GM19463 (cell line): ENCODE measurements around the gene FILIP1L.

Source experiments
- ATAC-seq: cut with Tn5 transposase; IDR thresholded peaks from one replicate; pipeline ENCODE4 v1.9.1; 2021; ENCODE audit warnings: mild to moderate bottlenecking, moderate library complexity; ENCODE audit not compliant: unreplicated experiment

The FILIP1L gene

DNA sequence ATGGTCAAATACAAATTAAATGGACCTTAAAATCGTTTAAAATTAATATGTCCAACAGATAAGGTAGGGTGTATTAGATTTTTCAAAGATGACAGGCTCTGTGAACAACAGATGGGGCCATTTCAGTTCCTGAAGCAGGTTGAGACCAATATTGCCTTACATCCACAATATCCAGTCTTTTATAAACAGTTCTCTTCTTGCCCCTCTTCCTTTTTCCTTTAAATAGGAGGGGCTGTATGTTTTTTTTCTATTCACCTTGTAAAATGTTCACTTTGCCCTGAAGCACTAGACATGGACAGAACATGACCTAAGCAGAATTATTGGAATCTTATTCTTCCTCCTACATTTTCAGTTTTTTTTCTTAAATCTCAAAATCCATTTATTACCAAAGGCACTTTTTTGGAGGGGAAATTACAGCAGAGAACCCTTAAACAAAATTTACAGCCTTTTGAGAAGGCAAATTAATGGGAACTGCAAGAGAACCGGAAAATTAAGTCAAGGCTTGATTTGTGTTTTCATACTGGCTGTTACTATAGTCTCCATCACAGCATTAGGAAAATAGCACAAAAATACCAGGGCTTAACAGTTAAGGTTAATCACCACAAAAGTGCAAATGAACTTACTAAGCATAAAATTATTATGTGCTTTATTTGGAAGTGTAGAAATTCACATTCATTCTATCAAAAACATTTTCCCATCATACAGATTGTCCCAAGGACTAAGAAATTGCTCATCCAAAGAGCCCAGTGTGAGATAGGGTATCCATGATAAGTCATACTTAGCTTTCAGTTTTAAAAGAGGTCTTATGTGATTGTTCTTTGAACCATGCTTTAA, 240.8 kb downstream of the FILIP1L start:
- ATAC-seq = no peak

DNA sequence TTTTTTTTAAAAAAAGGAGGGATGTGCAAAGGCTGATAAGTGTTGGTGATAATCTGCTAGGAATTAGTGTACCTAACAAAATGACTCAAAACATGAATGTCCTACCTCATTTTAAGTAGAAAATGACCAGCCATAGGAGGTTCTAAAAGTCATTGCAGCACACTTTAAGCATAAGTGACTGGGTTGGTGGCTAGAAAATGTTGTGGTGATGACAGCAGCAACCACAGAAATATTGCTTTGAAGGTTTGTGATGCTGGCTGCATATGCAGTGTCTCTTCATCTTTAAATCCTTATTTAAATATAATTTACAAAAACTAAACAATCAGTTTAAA, 241.4 kb downstream of the FILIP1L start:
- ATAC-seq = peak; percentile 56

DNA sequence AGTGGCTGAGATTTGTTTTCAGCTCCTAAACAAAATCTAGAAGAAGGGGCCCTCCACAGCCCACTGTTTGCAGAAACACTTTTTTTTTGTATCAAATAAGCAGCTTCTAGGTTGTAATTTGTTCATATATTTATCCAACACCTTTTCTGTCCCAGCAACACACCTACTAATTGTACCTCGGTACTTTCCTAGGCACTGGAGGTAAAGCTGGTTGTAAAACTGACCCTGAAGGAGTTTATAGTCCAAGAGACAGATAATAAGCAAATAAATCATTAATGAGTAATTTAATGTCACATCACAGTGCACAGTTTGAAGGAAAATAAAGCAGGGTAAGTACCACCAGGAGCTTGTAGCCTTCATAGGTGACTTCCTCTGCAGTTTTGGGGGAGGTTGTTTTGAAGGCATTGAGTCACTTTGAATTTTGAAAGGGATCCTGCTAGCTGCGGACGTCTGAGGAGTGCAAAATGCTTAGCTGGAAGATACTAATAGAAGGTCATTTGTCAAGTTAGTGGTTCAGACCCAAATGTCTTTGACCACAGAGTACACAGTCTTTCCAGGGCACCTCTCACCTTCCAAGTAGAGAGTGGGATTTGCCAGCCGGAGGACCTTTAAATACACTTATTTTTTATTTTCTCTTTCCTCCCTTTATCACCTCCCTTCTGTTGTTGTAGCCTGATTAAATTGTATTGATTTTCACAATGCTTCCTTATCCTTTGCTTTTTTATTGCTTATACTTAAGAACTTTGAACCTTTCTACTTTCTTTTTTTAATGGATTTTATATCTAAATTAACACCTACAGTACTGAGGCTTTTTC, 242.9 kb downstream of the FILIP1L start:
- no peak for ATAC-seq

DNA sequence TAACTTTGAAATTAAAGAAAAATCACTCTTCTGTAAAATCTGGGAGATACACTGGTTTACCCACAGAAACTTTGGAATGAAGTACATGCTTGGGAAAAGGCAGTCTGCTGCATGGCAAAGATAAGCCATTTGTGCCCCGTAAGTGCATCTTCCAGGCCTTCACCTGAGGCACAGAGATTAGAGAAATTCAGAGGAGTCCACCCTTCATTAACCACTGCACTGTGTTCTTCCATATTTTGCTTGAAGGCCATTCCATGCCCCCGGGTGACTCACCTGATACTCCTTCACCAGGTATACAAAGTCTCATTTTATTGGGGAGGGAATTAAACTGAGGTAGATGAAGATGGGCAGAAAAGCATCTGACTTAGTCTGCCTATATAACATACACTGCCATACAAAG, 243.6 kb downstream of the FILIP1L start:
- no peak for ATAC-seq

DNA sequence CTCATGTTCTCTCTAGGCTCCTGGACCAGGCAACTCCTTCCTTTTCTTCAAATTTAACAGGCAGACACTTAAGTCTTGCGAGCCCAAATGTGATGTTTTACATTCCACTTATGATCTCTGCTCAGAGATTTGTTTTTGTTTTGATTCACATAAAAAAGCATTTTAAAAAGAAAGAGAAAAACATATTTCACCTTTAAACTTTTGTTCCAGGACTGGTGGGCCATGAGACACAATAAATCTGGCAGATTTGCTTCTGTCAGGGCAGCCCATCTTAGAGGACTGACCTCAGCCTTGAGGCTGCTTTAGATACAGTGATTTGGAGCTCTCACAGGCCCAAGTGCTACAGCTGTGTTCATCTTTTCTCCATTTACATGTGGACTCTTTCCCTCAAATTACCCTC, 244.7 kb downstream of the FILIP1L start:
- ATAC-seq = no peak

DNA sequence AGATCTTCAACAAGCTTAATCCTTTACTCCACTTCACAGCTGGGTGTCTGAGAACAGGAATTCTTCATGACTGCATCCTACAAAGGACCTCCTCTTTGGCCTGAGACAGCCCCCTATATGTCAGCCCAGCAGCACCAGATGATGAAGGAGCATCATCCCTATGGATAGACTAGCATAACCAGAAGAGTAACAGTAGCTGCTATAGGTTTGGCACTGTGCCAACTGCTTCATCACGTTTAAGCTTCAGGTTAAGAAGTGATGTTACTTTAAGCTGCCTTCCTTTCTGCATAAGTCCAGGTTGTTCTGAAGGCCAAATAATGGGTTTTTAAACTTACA, 246.0 kb downstream of the FILIP1L start:
- no peak for ATAC-seq

DNA sequence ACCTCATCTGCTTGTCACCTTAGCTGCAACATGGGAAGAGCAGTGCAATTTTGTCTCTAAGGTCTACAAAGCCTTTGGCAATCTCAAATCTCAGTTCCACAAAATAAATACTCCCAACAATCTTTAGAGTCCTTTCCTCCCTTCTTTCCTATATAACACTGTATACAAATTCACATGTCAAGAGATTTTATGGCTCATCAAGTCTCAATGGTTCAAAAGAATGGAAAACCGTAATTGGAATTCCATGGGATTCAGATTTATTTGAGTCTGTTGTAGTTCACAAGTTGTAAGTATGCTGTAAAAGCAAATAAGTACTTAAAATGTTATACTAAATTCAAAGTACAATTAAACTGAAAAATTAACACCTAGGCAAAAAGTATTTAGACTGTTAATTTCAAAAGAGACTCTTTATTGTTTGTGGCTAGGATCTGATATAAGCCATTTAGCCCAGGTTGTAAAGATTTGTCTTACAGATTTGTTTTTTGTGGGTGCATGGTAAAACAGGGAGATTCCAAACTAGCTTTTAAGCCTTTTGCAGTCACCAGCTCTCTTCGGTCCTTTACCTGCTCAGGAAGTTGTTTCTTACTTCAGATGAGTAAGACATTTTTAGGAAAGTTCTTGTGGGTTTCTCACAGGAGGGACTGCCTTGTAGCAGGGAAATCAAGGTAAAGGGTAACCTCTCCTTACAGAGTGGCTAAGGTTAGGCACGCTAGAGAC, 246.5 kb downstream of the FILIP1L start:
- ATAC-seq = no peak

DNA sequence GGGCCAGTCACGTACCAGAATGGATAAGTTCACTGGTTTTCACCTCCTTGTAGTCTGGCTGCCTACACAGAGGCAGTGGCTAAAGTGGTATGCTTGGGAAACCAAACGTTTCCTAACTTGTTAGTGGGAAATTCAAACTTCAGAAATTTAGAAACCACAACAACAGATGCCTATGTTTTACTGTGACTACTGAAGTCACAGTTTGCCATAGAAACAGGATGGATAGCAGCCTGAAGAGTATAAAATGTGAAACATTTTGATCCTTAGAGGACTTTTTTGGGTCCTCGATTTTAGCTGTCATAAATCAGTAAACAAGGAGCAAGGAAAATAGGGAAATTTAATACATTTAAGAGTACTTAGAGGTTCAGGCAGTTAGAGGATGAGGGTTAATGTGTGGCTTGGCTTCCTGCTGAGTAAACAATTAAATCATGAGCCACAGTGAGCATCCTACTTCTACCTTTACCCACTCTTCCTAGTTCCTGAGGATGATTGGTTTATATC, 248.0 kb downstream of the FILIP1L start:
- ATAC-seq = no peak

DNA sequence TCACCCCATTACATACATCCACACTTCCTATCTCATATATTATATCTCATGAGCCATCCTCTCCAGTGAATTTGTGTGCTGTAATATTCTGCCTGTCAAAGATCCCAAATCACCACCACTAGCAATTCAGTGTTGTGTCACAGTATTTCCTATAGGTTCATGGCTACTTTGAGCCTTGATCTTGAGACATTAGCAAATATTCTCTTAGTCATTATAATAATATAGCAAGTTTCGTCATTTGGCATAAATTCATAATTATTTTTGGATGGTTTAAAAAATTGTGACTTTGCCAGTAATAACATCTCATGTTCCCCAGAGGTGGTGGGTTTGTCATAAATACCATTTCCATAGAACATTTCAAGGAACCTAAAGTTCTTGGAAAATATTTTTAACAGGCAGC, 249.0 kb downstream of the FILIP1L start:
- no peak for ATAC-seq

DNA sequence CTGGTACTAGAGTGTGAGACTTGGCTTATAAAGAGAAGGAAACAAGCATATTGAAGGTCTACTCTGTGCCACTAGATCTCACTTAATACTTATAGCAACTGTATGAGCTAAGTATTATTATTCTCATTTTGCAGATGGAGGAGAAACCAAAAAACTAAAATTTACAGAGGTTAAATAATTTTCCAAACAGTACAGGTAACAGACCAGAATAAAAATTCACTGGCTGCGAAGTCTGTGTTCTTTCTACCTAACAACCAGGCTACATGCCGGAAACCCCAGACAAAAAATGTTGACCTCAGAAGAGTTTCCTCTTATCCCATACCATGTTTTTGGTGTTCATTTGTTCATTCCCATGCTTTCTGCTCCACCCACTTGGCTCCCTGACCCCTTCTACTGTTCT, 250.0 kb downstream of the FILIP1L start:
- no peak for ATAC-seq

DNA sequence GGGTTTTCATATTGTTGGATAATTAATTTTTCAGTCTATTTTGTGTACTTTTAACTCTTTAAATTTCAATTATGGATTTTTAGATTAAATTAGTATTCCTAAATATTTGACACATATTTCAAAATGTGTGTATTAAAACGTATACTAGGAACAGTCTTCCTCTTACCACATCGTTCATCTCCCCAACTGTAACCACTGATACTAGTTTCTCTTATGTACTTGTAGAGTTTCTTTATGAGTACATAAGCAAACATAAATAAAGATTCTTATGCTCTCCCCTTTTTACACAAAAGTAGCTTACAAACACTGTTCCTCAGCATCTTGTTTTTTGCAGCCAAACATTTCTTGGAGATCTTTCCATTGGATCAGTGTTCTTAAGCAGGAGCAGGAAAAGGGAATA, 250.7 kb downstream of the FILIP1L start:
- ATAC-seq = no peak

DNA sequence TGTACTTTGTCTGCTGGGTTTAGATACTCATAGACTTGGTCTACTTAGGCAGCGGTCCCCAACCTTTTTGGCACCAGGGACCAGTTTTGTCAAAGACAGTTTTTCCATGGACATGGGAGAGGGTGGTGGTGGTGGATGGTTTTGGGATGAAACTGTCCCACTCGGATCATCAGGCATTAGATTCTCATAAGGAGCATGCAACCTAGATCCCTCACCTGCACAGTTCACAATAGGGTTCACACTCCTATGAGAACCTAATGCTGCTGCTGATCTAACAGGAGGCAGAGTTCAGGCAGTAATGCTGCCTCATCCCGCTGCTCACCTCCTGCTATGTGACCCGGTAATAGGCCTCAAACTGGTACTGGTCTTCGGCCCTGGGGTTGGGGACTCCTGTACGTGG, 251.3 kb downstream of the FILIP1L start:
- ATAC-seq = no peak

DNA sequence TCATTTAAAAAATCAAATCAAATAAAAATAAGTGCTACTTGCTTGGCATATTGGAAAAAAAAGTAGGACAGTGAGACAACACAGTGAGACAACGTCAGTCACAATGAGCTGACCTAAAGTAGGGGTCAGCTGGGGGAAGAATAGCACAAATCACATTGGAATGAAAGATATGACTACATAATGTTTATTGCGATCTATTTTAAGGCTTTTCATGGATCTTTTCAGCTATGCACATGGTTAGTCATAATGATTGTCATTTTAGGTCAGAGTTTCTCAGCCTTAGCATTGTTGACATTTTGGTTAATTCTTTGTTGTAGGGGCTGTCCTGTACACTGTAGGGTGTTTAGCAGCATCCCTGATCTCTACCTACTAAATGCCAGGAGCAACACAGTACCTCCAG, 252.1 kb downstream of the FILIP1L start:
- ATAC-seq = no peak

DNA sequence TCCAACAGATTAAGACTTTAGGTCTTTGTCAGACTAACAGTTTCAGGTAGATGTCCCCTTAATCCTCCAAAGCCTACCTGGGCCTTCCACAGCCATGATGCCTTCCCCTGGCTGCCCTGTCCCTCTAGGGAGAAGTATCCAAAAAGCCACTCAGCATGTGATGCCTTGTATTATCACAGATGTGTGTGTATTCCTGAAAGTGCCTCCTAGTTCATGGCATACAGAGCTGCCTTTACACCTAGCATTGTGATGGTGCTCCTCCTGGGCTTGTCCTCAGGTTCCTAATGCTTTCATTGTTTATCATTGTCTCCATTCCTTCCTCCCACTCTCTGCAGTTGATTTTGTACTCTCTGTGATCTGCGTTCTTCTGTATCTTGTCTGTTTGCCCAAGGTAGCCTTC, 253.1 kb downstream of the FILIP1L start:
- ATAC-seq = no peak

DNA sequence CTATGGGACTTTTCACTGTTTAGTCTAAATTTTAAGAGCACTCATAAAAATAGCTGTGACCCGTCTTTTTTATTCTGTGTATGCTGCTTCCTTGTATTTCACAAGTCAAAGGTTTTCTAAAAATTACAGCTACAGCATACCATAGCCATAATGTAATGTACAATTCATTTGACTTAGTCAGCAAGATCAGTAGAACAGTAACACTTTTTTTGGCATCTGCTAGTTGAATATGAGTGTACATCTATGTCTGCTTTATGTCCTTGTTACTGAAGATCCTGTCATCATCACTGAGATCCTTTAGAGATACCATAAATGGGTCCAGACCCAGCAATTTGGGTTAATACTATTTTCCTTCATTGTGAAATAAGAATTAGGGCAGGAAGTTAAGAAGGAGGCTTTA, 254.5 kb downstream of the FILIP1L start:
- ATAC-seq = no peak

DNA sequence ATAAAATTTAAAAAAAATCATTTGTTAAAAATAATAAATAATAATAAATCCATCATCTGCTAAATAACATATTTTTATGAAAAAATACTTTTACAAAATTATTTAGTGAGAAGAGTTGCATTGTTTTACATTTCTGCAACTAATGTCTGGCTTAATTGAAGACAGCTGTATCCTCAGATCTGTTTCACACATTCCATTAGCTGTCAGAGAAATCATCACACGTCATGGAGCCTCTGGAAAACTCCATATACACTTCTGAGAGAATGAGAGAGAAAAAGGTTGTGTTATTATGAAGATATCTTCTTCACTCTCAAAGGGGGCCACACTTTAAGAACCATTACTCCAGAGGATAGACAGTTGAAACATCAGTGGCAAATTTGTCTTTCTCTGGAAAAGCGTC, 255.8 kb downstream of the FILIP1L start:
- no peak for ATAC-seq

DNA sequence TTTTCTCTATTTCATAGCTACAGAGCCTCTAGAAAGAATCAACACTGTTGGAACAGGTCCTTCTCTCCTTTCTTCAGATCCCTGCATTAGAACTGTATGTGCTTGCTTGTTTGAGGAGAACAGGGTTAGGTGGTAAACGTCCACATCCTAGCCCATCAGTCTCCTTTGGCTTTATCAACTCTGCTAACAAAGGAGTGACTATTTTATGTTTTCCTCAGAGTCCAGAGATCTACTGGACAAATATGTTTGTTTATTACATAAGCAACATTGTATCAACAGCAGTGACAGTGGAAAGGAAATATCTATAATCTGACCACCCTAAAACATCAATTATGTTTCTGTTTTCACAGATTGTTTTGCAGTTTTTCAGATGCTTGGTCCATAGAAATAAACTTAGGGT, 257.0 kb downstream of the FILIP1L start:
- no peak for ATAC-seq

DNA sequence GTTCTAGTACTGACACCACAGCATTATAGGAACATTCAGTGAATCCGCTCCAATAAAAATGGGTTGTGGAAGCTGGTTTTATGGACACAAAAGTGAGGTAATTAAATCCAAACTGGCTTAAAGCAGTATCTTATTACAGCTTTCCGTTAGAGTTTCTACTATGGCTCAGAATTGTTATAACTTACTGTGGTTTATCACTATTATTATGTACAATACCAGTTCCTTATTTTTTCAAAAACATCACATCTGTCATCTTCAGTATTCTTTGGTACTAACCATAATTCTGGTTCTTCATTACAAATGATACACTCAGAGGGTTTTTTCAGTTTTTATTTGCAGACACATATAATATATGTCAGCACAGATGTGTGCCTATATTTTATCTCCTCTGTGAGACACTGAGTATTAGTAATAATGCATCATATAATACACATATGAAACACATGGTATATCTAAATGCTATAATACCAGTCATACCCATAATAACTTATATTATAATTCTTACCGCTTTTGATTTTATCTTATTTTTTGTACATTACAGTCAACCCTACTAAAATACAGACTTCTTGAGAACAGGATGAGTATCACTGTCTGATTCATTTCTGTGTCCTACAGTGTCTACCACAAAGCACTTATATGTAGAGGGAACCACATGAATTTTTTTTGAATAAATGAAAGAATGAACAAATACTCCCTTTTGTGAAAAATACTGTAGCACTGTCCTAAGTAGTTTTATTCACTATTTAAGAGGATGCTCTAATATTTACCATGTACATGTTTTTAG, 257.7 kb downstream of the FILIP1L start:
- no peak for ATAC-seq

DNA sequence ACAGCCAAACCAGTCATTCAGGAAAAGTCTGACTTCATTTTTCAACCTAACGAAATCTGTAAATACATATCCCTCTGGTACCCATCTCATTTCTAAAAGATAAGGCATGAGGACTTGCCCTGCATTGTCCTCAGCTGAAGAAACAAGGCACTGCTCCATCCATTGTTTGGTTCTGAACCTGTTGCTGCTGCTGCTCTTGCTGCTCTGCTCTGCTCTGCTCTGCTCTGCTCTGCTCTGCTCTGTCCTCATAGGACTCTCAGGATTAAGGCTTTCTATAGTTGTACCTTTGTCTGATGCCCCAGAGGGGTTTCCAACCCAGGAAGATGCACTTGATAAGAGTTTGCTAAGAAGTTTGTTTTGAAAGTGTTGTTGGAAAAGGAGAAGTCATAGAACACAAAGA, 258.4 kb downstream of the FILIP1L start:
- no peak for ATAC-seq

DNA sequence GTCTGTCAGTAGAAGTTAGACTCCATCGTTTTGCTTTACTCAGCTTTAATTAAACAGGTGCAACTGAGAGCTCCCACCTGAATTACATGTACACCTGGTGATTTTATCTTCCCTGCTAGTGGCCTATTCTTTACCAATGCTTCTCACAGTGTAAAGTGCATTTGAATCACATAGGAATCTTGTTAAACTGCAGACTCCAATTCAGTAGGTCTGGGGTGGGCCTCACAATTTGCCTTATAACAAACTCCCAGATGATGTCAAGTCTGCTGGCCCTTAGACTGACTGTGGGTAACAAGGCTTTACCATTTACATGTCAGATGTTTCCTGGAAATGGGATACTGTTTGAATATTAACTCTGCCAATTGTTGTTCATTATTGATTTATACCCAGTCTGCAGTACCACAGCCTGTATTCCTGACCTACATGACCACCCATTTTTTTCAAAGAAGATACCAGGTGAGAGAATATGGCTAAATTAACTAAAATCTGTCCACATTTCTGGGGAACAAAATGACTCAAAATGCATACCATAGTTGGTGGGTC, 259.5 kb downstream of the FILIP1L start:
- ATAC-seq = no peak

DNA sequence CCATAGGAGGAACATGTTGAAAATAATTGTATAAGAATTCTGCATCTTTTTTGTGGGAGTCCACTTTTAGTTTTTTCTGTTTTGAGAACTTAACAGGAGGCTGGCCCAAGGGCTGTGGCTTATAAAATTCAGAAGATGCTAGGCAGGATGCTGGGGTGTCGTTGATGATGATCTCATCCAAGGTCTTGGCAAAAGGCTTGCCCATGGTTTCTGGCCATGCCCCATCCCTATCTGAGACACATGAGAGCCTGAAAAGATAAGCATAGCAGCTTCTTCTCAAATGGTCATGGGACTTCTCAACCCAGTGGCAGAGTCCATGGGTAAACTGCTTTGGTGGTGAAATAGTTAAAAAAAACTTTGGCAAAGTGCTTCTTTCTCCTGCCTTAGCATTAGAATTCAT, 261.4 kb downstream of the FILIP1L start:
- no peak for ATAC-seq
